ENCODE data around the gene ADAT1.

- TF ChIP-seq CTCF (IDR thresholded peaks at IDR 0.05; ENCODE audit: low read length), result no peak
- TF ChIP-seq EZH2 (optimal IDR thresholded peaks at IDR 0.05; ENCODE audit: low read depth, low read length), result no peak
Measured at GRCh38 chr16:75555213-75555706, 67.8 kb downstream of the ADAT1 start.

Measured in MM.1S (cell line).